GM12892 (cell line): ENCODE measurements around the gene CBL.

ENCODE experiments used
- POLR2A ChIP-seq: IDR thresholded peaks from 2 replicates; pipeline ENCODE4 v1.6.1; 2011; ENCODE audit warnings: low read depth, low read length, control low read depth
- POLR2AphosphoS5 ChIP-seq: IDR thresholded peaks from 2 replicates; pipeline ENCODE4 v1.6.1; 2011; ENCODE audit warnings: low read depth, low read length, control low read depth
- TAF1 ChIP-seq: IDR thresholded peaks from 2 replicates; pipeline ENCODE4 v1.6.1; 2011; ENCODE audit warnings: low read depth, mild to moderate bottlenecking, control low read depth, low read length, borderline replicate concordance

- no peak for TF ChIP-seq POLR2A
- no peak for TF ChIP-seq POLR2AphosphoS5
- TF ChIP-seq TAF1, result no peak
These were observed 26.2 kb upstream of the CBL start for GRCh38 chr11:119179983-119180382.
